HG02938 (cell line): ENCODE results near the gene NHLRC2.

Experiments used
- ATAC-seq: cut with Tn5 transposase; IDR thresholded peaks from one replicate; pipeline ENCODE4 v1.9.1; 2021; ENCODE audit warnings: mild to moderate bottlenecking, moderate library complexity; ENCODE audit not compliant: unreplicated experiment

The NHLRC2 gene

DNA sequence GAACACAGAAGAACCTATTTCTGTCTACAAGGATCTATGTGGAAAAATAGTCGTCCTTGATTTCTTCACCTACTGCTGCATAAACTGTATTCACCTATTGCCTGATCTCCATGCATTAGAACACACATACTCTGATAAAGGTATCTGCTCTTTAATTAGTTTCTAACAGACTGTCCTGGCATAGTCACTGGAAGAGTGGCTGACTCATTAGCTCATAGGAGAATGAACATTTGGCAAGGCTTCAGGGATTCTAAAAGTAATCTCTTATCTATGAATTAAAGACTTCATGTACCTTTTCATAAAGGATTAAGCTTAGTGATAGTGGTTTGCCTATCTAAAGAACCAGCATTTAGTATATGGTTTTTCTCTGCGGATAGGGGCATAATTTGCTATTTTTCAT, 4.1 kb downstream of the NHLRC2 start:
- ATAC-seq = no peak

DNA sequence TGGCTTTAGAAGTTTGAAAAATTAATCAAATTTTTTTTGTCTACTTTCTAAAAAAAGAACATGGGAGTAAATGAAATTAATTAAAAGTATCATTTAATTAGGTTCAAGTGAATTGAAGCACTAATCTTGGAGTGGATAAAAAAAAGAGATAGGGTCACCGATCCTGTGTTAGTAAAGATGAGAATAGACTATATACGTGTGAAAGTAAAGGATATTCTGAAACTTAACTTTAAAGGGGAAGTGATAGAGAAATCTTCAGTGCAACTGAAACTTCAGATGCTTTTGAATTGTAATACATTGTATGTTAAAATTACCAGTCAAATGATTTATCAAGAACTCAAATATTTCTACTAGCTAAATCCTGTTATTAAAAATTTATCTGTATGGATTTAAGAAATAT, 4.8 kb downstream of the NHLRC2 start:
- ATAC-seq = peak; percentile 56

DNA sequence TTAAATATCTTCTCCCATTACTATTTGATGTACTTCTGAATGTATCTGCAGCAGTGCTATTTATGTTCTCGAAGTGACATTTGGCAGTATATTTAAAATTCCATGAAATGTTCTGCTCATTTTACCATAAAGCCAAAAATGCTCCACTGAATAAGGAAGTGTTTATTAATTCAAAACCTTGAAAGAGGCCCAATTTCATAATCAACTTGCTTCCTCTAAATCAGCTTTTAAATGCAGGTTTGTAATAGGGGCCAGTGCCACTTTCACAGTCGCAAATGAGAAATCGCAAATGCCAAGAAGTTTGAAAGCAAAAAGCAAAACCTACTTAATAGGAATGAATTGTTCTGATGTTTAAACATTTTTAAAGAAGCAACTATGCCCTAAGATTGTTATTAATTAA, 11.4 kb downstream of the NHLRC2 start:
- no peak for ATAC-seq

DNA sequence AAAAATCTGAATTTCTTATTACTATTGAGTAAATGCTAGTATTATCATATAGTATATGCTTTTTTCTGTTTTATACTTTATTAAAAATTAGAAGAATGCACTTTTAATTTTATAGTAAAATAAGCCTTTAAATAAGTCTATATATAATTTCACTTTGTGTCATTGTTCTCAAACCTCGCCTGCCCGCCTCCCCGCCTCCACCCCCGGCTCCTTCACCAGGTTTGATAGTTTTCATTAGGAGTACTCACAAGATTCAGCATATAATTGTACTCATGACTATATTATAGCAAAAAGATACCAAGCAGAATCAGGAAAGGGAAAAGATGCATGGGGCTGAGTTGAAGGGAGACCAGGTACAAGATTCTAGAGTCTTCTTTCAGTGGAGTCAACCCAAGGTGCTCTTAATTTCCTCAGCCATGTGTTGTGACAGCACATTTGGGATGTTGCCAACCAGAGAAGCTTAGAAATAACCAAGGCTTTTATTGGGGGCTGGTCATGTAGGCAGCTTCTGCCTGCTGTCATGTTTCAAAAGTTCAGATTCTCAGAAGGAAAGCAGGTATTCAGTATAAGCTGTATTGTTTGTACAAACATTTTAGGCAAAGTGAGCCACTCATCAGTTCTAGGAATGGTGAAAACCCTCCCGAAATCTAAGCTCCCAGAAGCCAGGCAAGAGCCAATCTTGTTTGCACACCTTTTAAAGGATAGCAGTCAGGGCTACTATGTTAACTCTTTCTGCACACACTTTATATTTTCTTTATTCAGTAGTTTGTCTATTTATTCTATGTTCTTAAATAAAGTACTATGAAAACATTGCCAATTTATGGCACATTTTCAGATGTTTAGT, 12.3 kb downstream of the NHLRC2 start:
- ATAC-seq = no peak

DNA sequence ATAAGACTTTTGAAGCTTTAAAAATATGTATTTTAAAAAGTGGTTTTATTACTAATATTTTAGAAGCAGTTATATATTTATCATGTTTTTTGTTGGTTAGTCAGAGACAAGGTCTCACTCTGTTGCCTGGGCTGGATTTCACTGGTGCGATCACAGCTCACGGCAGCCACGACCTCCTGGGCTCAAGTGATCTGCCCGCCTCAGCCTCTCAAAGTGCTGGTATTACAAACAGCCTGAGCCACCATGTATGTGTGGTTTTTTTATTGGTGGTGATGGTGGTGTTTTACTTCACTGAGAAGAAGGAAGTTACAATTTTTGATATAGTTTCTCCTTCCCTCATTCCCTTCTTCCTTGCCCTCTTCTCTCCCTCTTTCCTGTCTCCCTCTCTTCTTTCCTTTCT, 13.4 kb downstream of the NHLRC2 start:
- ATAC-seq = no peak

DNA sequence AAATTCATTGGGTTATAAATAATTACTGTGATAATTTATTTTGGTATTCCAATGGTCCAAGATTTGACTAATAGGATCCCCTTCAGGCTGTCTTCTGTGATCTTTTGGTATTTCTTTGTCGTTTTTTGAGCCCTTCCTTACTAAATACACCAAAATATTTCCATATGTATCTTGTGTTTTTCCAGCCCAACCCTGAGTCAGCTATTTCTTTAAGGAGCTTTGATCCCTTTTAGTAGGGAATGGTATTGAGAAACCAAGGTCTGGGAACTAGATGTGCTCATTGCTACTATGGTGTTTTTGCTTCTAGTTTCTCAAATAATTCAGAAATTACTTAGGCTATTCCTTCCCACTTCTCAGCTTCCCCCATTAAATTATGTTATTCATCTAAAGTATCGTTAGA, 15.3 kb downstream of the NHLRC2 start:
- no peak for ATAC-seq

DNA sequence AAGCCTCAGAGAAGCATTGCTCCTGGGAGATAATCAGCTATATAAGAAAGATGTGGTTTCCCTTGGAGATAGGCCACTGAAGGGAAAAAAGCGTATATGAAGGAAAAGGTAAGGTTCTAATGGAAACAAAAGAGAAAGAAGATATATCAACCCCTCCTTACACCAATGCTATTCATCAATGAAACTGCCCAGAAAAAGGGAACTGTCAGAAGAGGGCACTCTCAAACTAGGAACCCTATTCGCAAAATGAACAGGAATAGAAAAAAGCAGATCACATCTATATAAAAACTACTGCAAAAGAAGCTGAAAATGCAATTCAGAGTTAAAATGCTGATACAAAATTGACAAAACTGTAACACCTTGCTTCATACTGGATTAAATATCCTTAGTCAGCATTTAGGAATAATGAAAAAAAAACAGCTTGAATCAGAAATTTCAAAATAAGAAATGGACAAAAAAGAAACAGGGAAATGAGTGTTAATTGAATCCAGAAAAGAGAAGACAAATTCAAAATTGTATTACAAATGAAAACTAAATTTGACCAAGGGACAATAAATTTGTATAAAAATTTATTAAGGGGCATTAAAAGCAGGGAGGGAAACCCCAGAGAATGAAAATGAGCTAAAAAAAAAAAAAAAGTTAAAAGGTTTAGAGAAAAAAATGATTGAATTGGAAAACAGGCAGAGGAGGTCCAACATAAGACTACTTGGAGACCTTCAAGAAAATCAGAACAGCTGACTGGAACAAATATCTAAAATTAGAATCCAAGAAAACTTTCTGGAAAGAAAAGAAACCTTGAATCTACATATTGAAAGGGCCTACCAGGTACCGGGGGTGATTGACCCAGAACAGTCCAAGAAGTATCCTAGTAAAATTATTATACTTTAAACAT, 17.9 kb downstream of the NHLRC2 start:
- no peak for ATAC-seq

DNA sequence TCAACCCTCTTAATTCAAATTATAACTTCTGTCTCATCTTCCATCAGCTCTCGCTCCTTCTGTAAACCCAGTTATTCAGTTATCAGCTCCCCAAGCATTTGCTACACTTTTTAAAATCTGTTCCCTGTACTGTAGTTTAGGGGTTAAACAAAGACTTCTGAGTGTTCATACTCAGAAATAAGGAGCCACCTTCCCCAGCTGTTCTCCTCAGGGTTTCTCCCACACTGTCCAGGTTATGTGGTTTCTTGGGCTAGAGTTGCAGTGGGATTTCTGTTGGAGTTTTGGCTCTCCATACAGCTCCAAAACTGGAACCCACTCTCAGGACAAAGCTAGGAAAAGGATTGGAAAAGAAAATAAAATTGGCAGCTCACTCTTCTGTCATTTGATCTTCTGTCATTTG, 20.8 kb downstream of the NHLRC2 start:
- no peak for ATAC-seq

DNA sequence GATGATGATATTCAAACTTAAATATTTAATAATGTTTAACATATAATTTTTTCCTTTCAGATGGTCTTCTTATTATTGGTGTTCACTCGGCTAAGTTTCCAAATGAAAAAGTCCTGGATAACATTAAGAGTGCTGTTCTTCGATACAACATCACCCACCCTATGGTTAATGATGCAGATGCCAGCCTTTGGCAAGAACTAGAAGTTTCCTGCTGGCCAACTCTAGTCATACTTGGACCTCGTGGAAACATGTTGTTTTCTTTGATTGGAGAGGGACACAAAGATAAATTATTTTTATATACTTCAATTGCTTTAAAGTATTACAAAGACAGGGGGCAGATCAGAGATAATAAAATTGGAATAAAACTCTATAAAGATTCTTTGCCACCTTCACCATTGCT, 22.0 kb downstream of the NHLRC2 start:
- ATAC-seq = no peak

DNA sequence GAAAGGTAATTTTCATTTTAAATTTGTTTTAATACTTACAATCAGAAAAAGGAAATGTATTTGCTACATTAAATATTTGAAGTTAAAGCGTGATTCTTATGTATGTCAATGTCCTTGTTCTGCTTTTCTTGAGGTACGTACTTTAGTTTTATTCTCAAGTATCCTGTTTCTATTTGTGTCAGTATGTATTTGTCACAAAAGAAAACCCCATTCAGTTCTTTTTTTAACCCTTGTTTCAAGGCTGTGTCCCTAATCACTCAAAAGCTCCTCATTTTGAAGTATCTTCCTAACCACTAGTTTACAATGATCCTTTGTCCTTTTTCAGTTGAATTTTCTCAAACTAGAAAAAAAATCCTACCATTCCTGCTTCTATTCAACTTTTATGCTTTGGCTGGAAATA, 25.2 kb downstream of the NHLRC2 start:
- peak; percentile 75 for ATAC-seq

DNA sequence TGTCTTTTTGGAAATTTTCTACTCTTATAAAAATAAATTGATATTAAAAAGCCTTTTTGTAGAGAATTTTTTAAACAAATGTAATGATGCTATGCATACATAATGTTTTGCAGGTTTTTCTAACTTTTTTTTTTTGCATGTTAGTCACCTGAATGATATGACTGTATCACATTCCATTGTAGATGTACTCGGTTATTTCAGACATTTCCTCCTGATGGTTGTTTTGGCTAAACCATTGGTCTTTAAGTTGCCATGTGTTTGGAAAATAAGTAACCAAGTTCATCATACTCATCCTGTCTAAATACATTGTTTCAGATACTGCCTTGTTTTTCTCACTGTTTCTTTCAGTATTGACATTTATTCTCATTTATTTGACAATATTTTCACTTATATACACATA, 25.8 kb downstream of the NHLRC2 start:
- no peak for ATAC-seq

DNA sequence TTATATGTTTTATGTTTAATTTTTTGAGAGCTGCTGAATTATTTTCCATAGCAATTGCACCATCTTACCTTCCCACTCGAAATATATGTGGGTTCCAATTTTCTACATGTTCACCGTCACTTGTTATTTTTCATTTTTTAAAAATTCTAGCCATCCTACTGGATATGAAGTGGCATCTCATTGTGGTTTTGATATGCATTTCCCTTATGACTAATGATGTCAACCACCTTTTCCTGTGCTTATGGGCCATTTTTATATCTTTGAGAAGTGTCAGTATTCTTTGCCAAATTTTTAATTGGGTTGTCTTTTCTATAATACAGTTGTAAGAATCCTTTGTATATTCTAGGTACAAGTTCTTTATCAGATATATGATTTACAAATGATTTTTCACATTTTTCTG, 27.8 kb downstream of the NHLRC2 start:
- no peak for ATAC-seq

DNA sequence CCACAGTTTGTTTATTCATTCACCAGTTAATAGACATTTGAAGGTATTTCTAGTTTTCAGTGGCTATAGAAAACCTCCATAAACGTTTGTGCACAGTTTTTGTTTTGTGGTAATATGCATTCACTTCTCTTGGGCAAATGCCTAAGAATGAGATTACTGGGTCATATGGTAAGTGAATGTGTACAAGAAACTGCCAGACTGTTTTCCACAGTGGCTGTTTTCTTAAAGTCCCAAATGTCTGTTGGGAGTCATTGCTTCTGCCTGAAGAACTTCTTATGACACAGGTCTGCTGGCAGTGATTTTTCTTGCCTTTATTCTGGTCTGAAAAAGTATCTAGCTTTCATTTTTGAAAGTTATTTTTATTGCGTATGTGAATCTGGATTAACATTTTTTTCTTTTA, 35.5 kb downstream of the NHLRC2 start:
- ATAC-seq = no peak

DNA sequence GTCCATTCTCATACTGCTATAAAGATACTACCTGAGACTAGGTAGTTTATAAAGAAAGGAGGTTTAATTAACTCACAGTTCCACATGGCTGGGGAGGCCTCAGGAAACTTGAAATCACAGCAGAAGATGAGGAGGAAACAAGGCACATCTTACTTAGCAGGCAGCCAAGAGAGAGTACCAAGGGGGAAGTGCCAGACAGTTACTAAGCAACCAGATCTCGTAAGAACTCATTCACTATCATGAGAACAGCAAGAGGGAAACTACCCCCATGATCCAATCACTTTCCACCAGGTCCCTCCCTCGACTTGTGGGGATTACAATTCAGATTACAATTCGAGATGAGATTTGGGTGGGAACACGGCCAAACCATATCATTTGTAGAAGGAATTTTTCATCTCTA, 36.3 kb downstream of the NHLRC2 start:
- ATAC-seq = no peak

DNA sequence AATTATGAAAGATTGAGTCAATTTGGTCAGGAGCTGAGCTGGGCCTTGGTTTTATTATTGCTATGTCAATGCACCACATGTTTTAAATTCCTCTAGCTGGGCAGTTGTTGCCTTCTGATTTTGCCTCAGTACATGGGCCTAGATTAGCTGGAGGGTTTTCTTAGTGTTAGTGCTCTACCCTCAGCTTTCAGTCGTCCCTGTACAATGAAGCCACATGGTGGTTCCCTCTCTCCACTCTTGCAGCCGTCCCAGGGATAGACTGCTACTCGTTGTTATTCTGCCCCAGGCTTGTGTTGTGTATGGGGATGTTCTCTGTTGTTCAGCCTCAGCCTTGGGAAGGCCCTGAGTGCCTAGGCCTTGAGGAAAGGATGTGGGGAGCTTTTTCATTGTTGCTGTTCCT, 37.0 kb downstream of the NHLRC2 start:
- no peak for ATAC-seq

DNA sequence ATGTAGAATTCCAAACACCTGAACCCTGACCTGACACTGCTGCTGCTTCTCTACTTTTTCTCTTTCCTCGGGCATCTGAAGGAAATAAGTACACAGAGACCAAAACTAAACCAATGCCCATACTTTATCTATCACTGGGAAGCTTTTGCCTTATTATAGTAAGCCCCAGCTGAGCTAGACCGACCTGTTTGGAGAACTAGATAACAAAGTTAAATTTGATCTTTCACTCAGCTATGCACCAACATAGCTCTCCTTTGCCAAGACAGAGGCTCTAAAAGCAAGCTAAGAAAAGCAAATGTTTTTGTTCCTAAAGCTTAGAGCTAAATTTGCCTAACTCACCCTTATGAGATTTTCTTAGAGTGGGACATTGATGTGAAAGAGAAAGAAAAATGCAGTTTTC, 39.1 kb downstream of the NHLRC2 start:
- no peak for ATAC-seq

DNA sequence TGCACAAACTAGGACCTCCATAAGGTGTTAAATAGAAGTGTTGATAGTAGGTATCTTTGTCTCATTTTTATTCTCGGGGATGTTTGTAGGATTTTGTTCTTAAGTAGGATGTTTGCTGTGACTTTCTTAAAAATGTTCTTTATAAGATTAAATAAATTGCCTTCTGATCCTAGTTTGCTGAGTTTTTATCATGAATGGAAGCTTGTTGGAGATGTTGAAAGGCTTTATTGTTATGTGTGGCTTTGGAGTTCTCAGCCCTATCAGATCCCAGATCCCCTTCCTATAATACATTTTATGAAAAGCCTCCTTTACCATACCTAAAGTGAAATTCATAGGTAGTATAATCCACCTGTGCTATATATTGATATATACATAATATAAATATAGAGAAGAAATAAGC, 40.1 kb downstream of the NHLRC2 start:
- ATAC-seq = no peak

DNA sequence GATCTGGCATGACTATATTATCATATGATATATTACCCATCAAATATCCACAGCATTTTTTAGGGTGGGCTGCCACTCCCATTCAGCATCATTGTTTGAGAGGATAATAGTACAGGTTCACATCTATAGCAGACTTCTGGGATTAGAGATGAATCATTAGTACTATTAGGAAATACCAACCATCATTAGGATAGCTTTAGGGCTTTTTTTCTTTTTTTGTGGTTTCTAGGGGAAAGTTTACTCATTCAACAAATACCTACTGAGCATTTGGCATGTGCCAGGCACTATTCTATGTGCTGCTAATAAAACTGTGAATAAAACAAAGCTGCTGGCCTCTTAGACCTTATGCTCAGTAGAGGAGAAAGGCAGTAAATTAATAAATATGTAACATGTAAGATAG, 40.6 kb downstream of the NHLRC2 start:
- ATAC-seq = no peak

DNA sequence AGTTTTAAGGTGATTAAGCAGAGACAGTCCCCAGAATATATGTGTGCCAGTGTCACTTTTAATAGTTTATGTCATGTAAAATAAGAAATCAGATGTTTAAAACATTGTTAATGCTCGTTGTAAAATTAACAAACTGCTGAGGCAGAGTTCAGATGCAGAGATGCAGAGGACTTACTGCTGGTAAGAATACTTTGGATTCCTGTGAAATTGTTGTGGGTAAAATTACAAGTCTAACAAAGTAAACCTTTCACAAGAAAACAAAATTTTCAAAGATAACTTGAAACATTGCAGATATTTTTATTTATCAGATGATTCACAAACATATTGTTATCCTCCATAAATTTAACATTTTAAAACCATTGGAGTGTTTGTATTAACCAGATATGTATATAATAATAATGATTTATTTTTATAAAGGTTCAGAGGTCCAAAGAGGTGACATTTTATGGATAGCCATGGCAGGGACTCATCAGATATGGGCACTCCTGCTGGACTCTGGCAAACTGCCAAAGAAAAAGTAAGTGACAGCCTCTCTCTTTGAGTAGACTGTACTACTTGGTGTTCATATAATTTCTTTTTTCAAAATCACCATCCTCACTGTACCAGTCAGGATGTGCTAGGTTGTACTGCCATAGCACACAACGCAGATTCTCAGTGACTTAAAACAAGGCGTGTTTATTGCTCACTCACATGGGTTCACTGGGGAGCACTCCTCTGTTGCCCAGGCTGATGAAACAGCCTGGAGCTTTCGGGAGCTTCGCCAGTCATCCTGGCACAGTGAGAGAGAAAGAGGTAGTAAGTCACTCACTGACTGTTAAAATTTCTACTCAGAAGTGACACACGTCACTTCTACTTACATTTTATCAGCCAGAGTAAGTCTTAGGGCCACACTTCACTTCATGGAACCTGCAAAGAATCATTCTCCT, 43.5 kb downstream of the NHLRC2 start:
- ATAC-seq = no peak

DNA sequence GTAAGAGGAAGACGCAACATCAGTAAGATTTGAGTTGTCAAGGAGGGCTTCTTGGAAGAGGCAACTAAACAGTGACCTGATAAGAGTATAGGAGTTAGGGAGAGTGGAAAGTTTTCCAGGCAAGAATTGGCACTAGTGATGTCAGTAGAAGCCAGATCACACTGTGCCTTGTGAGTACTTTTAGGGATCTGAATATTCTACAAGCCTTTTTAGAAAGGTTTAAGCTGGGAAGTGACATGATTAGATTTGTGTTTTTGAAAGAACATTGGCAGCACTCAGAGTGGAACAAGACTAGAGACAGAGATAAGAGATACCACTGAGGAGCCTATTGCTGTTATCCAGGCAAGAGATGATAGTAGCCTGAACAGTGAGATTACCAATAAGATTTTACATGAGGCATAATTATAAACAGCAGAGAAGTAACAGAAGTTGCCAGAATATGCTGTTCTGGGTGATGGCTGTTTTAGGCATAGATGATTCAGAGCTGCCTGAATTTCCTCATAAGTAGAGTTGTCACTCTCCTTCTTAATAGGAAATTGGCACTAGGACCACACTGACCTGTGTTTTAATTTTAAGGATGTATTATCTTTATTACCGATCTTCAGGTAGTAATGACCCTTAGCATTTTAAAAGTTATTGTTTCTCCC, 45.6 kb downstream of the NHLRC2 start:
- ATAC-seq = no peak

DNA sequence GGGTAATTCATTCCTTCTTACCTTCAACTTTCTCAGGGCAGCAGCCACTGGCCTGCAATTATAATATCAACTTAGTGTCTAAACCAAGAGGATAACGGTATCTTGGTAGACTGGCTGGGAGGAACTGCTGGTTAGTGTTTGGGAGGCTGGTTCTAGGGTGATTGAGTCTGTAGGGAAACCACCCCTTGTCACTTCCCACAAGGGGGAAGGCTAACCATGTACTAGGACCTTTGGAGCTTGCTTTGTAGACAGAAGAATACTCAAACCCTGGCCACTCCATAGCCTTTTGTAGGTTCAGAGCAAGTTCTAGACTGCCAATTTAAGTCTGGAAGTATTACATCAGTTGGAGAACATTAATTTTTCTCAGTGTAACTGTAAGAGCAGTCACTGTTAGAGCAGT, 51.3 kb downstream of the NHLRC2 start:
- no peak for ATAC-seq
